ENCODE results near the gene KLRC3. TPM values are rescaled to one million over a fixed set of nuclear protein-coding genes. Genes with fewer than 3 reads are reported as not detected.
"Not testable (repeated sequence)": the region's sequence is repeated elsewhere in the genome, so short reads cannot be mapped to it uniquely, and the experiment has no call there.

Gene KLRC3
- total RNA-seq, 1 experiment from 2014 or later, result 2.3 TPM

- Mint-ChIP-seq H3K36me3 (ENCODE audit: insufficient read depth, unreplicated experiment) (peaks cover 6% of the 10 kb centered on the region), H3K27ac (ENCODE audit: low read depth, unreplicated experiment) (no peak overlapping the region), H3K27me3 (ENCODE audit: insufficient read depth, unreplicated experiment) (no peaks in the 10 kb centered on the region), H3K9me3 (ENCODE audit: unreplicated experiment) (no peaks in the 10 kb centered on the region), H3K4me1 (ENCODE audit: insufficient read depth, unreplicated experiment) (peaks cover 4% of the 10 kb centered on the region), H3K4me3 (ENCODE audit: unreplicated experiment) (no peak overlapping the region)
- ChIA-PET CTCF (no interaction called here), POLR2A (no interaction called here)
- no peak for TF ChIP-seq CTCF (IDR thresholded peaks at IDR 0.05; ENCODE audit: unreplicated experiment)
- no TSS peak for BruUV-seq (replicated peaks)
- DNase-seq (ENCODE audit: unreplicated experiment), result no peak
- intact Hi-C loops (cut with micrococcal nuclease), result no loop called here
These were observed 27.8 kb upstream of the KLRC3 start for GRCh38 chr12:10448236-10448635.

GRCh38 chr12:10446052-10446451 lies 25.7 kb upstream of the KLRC3 start:
- POLR2A ChIA-PET; H3K27ac Mint-ChIP-seq (ENCODE audit: low read depth, unreplicated experiment); H3K4me3 Mint-ChIP-seq (ENCODE audit: unreplicated experiment): not testable (repeated sequence)

GRCh38 chr12:10441144-10441543 lies 20.7 kb upstream of the KLRC3 start:
- H3K4me1 Mint-ChIP-seq (ENCODE audit: insufficient read depth, unreplicated experiment); intact Hi-C loops (cut with micrococcal nuclease); H3K36me3 Mint-ChIP-seq (ENCODE audit: insufficient read depth, unreplicated experiment); H3K4me3 Mint-ChIP-seq (ENCODE audit: unreplicated experiment); POLR2A ChIA-PET; H3K27me3 Mint-ChIP-seq (ENCODE audit: insufficient read depth, unreplicated experiment); DNase-seq (ENCODE audit: unreplicated experiment); H3K27ac Mint-ChIP-seq (ENCODE audit: low read depth, unreplicated experiment); H3K9me3 Mint-ChIP-seq (ENCODE audit: unreplicated experiment); BruUV-seq (replicated peaks): not testable (repeated sequence)
- CTCF ChIA-PET, result interaction anchor here (0.6 kb wide), 2 partner anchors 544 to 1739 kb away, joined by 3 to 4 read pairs; no protein-coding TSS in a partner anchor

More at GRCh38 chr12:10446052-10446451, 25.7 kb upstream of the KLRC3 start:
- CTCF ChIA-PET; H3K36me3 Mint-ChIP-seq (ENCODE audit: insufficient read depth, unreplicated experiment); intact Hi-C loops (cut with micrococcal nuclease); H3K4me1 Mint-ChIP-seq (ENCODE audit: insufficient read depth, unreplicated experiment); H3K9me3 Mint-ChIP-seq (ENCODE audit: unreplicated experiment); H3K27me3 Mint-ChIP-seq (ENCODE audit: insufficient read depth, unreplicated experiment); BruUV-seq (replicated peaks): not testable (repeated sequence)
- DNase-seq (ENCODE audit: unreplicated experiment), result peak; percentile 12

- H3K36me3 Mint-ChIP-seq (ENCODE audit: insufficient read depth, unreplicated experiment); H3K4me3 Mint-ChIP-seq (ENCODE audit: unreplicated experiment); CTCF ChIA-PET; H3K9me3 Mint-ChIP-seq (ENCODE audit: unreplicated experiment); POLR2A ChIA-PET; BruUV-seq (replicated peaks); H3K4me1 Mint-ChIP-seq (ENCODE audit: insufficient read depth, unreplicated experiment); intact Hi-C loops (cut with micrococcal nuclease); H3K27me3 Mint-ChIP-seq (ENCODE audit: insufficient read depth, unreplicated experiment); H3K27ac Mint-ChIP-seq (ENCODE audit: low read depth, unreplicated experiment): not testable (repeated sequence)
- DNase-seq (ENCODE audit: unreplicated experiment), result peak; percentile 48
These were observed 19.3 kb upstream of the KLRC3 start for GRCh38 chr12:10439608-10440274.

- H3K27ac Mint-ChIP-seq (ENCODE audit: low read depth, unreplicated experiment); H3K9me3 Mint-ChIP-seq (ENCODE audit: unreplicated experiment); intact Hi-C loops (cut with micrococcal nuclease); H3K4me1 Mint-ChIP-seq (ENCODE audit: insufficient read depth, unreplicated experiment); DNase-seq (ENCODE audit: unreplicated experiment); H3K27me3 Mint-ChIP-seq (ENCODE audit: insufficient read depth, unreplicated experiment); POLR2A ChIA-PET; BruUV-seq (replicated peaks); H3K36me3 Mint-ChIP-seq (ENCODE audit: insufficient read depth, unreplicated experiment); H3K4me3 Mint-ChIP-seq (ENCODE audit: unreplicated experiment); CTCF ChIA-PET: not testable (repeated sequence)
These were observed 17.2 kb upstream of the KLRC3 start for GRCh38 chr12:10437601-10438000.

GRCh38 chr12:10435816-10436215 lies 15.4 kb upstream of the KLRC3 start, which contains the start of gene KLRC2:
TSS of gene KLRC2 (minus strand) at chr12:10436010. CDS start at chr12:10435986, 24 bp downstream.
- H3K36me3 Mint-ChIP-seq (ENCODE audit: insufficient read depth, unreplicated experiment); intact Hi-C loops (cut with micrococcal nuclease); H3K27me3 Mint-ChIP-seq (ENCODE audit: insufficient read depth, unreplicated experiment); H3K9me3 Mint-ChIP-seq (ENCODE audit: unreplicated experiment); CTCF ChIA-PET; BruUV-seq (replicated peaks); H3K4me1 Mint-ChIP-seq (ENCODE audit: insufficient read depth, unreplicated experiment): not testable (repeated sequence)
- peak; percentile 58 for DNase-seq (ENCODE audit: unreplicated experiment)
- Mint-ChIP-seq H3K4me3 (ENCODE audit: unreplicated experiment) (peak within 1 kb of the TSS; percentile 67), H3K27ac (ENCODE audit: low read depth, unreplicated experiment) (peak within 1 kb of the TSS; percentile 57)
- POLR2A ChIA-PET, result interaction anchor here (0.6 to 1.5 kb wide), 5 partner anchors 15 to 222 kb away, joined by 3 to 11 read pairs (median 4); partner anchors contain the start of gene KLRC3

GRCh38 chr12:10430623-10431022 lies 10.2 kb upstream of the KLRC3 start:
- POLR2A ChIA-PET, result not testable (repeated sequence)

GRCh38 chr12:10425938-10426337 lies 5.5 kb upstream of the KLRC3 start:
- H3K4me3 Mint-ChIP-seq (ENCODE audit: unreplicated experiment); BruUV-seq (replicated peaks); CTCF ChIA-PET; intact Hi-C loops (cut with micrococcal nuclease); DNase-seq (ENCODE audit: unreplicated experiment); H3K36me3 Mint-ChIP-seq (ENCODE audit: insufficient read depth, unreplicated experiment); H3K9me3 Mint-ChIP-seq (ENCODE audit: unreplicated experiment); POLR2A ChIA-PET; H3K27ac Mint-ChIP-seq (ENCODE audit: low read depth, unreplicated experiment); H3K27me3 Mint-ChIP-seq (ENCODE audit: insufficient read depth, unreplicated experiment); H3K4me1 Mint-ChIP-seq (ENCODE audit: insufficient read depth, unreplicated experiment): not testable (repeated sequence)

More at GRCh38 chr12:10430623-10431022, 10.2 kb upstream of the KLRC3 start:
- H3K36me3 Mint-ChIP-seq (ENCODE audit: insufficient read depth, unreplicated experiment); H3K4me1 Mint-ChIP-seq (ENCODE audit: insufficient read depth, unreplicated experiment); H3K4me3 Mint-ChIP-seq (ENCODE audit: unreplicated experiment); intact Hi-C loops (cut with micrococcal nuclease); CTCF ChIA-PET; H3K27me3 Mint-ChIP-seq (ENCODE audit: insufficient read depth, unreplicated experiment); H3K9me3 Mint-ChIP-seq (ENCODE audit: unreplicated experiment); BruUV-seq (replicated peaks); H3K27ac Mint-ChIP-seq (ENCODE audit: low read depth, unreplicated experiment): not testable (repeated sequence)
- peak; percentile 14 for DNase-seq (ENCODE audit: unreplicated experiment)
